Right lobe of liver (tissue), 4 donors: ENCODE data around the gene TENM4.

Experiments used
- CTCF ChIP-seq, 4 donors: fragments of 200-600 bp in 3 of 4; fragments of 450-650 bp in 1 of 4; IDR thresholded peaks; one replicate each; pipeline versions ENCODE4 v1.5.1 to v1.8.0; 2016 to 2022; ENCODE audit warnings: antibody characterized with exemption in 4 of 4, mild to moderate bottlenecking in 2 of 4
- POLR2A ChIP-seq: fragments of 450-650 bp; IDR thresholded peaks from one replicate; pipeline ENCODE4 v1.6.1; 2017; ENCODE audit warnings: antibody characterized with exemption, mild to moderate bottlenecking
- donor health status: DM: no; HTN: no; CAD: no.
- donor health status: DM: no; HTN: no; CAD: no.
- donor health status: DM: no; HTN: yes; CAD: no.

- TF ChIP-seq POLR2A (no peak), CTCF (IDR thresholded peaks at IDR 0.05) (no peak)
Observed at GRCh38 chr11:78801161-78801884, 639.5 kb downstream of the TENM4 start.
